GM23338 (cell line): ENCODE measurements around the gene MTRF1L. TPM values are rescaled to one million over a fixed set of nuclear protein-coding genes. Genes with fewer than 3 reads are reported as not detected.

ENCODE experiments used
- ATAC-seq: fragments of 200-7000 bp; cut with Tn5 transposase; 3 replicates; pipeline ENCODE4 v1.9.1; 2020
- DNase-seq: peaks from one replicate; pipeline ENCODE4 v3.0.0-alpha.2; 2015; ENCODE audit warnings: low spot score
- H2AFZ ChIP-seq: fragments of 200-600 bp; sonication (generic); 2 replicates; pipeline ENCODE4 v1.8.0; 2016; ENCODE audit warnings: antibody characterized with exemption, mild to moderate bottlenecking, moderate library complexity
- H3F3A ChIP-seq: fragments of 200-600 bp; sonication (generic); replicated peaks from 2 replicates; pipeline ENCODE4 v1.8.0; 2017; ENCODE audit warnings: antibody characterized with exemption, mixed run types, low read depth
- H3K27ac ChIP-seq: fragments of 200-600 bp; sonication (generic); 2 replicates; pipeline ENCODE4 v1.6.1; 2016; ENCODE audit warnings: low read depth
- H3K27me3 ChIP-seq: fragments of 200-600 bp; sonication (generic); 2 replicates; pipeline ENCODE4 v1.8.0; 2016; ENCODE audit warnings: mild to moderate bottlenecking, mixed run types, moderate library complexity; ENCODE audit not compliant: insufficient read depth
- H3K36me3 ChIP-seq: fragments of 200-600 bp; sonication (generic); 2 replicates; pipeline ENCODE4 v1.8.0; 2016; ENCODE audit warnings: mild to moderate bottlenecking; ENCODE audit not compliant: insufficient read depth
- H3K4me1 ChIP-seq: fragments of 200-600 bp; sonication (generic); 2 replicates; pipeline ENCODE4 v1.8.0; 2016; ENCODE audit warnings: mild to moderate bottlenecking, moderate library complexity; ENCODE audit not compliant: insufficient read depth
- H3K4me2 ChIP-seq: fragments of 200-600 bp; sonication (generic); 2 replicates; pipeline ENCODE4 v1.7.1; 2017; ENCODE audit warnings: mixed run types
- H3K4me3 ChIP-seq: fragments of 200-600 bp; sonication (generic); 2 replicates; pipeline ENCODE4 v1.6.1; 2016; ENCODE audit warnings: mixed run types
- H3K79me2 ChIP-seq: fragments of 200-600 bp; sonication (generic); replicated peaks from 2 replicates; pipeline ENCODE4 v1.8.0; 2017; ENCODE audit warnings: mild to moderate bottlenecking; ENCODE audit not compliant: insufficient read depth
- H3K9me2 ChIP-seq: fragments of 200-600 bp; sonication (generic); 2 replicates; pipeline ENCODE4 v1.8.0; 2017; ENCODE audit not compliant: insufficient read depth
- H4K20me1 ChIP-seq: fragments of 200-600 bp; sonication (generic); replicated peaks from 2 replicates; pipeline ENCODE4 v1.8.0; 2017; ENCODE audit warnings: mild to moderate bottlenecking; ENCODE audit not compliant: insufficient read depth
- H3K27ac Mint-ChIP-seq: 2 replicates; pipeline ENCODE4 v1.8.0; 2020; ENCODE audit warnings: inconsistent platforms, mild to moderate bottlenecking, moderate library complexity, mixed read lengths
- H3K27me3 Mint-ChIP-seq: 3 replicates; pipeline ENCODE4 v1.8.0; 2022; ENCODE audit warnings: low read depth, mild to moderate bottlenecking, moderate library complexity, mixed read lengths, inconsistent platforms; ENCODE audit not compliant: insufficient read depth, poor library complexity
- H3K36me3 Mint-ChIP-seq: 3 replicates; pipeline ENCODE4 v1.8.0; 2021; ENCODE audit warnings: low read depth, mild to moderate bottlenecking, inconsistent platforms, moderate library complexity, mixed read lengths
- H3K4me1 Mint-ChIP-seq: 3 replicates; pipeline ENCODE4 v1.8.0; 2020; ENCODE audit warnings: mild to moderate bottlenecking, inconsistent platforms, mixed read lengths
- H3K4me3 Mint-ChIP-seq: 3 replicates; pipeline ENCODE4 v1.8.0; 2021; ENCODE audit warnings: moderate library complexity, mild to moderate bottlenecking, inconsistent platforms, mixed read lengths
- H3K9me3 Mint-ChIP-seq: 3 replicates; pipeline ENCODE4 v1.8.0; 2020; ENCODE audit warnings: moderate library complexity, mild to moderate bottlenecking, inconsistent platforms, mixed read lengths
- CREB1 ChIP-seq: fragments of 250-450 bp; sonication (Bioruptor Pico); IDR thresholded peaks from 2 replicates; pipeline ENCODE4 v1.5.0; 2020; ENCODE audit warnings: low read depth, mild to moderate bottlenecking, moderate library complexity
- EZH2 ChIP-seq: fragments of 200-600 bp; sonication (generic); IDR thresholded peaks from one replicate; pipeline ENCODE4 v1.8.0; 2017; ENCODE audit warnings: antibody characterized with exemption, mild to moderate bottlenecking, low read depth; ENCODE audit not compliant: unreplicated experiment
- EZH2phosphoT487 ChIP-seq: fragments of 200-600 bp; sonication (generic); IDR thresholded peaks from one replicate; pipeline ENCODE4 v1.8.1; 2018; ENCODE audit warnings: antibody characterized with exemption; ENCODE audit not compliant: unreplicated experiment
- JUNB ChIP-seq: IDR thresholded peaks from one replicate; pipeline ENCODE4 v1.6.1; 2016; ENCODE audit warnings: antibody characterized with exemption; ENCODE audit not compliant: unreplicated experiment
- NANOG ChIP-seq: IDR thresholded peaks from 2 replicates; pipeline ENCODE4 v1.6.1; 2016; ENCODE audit warnings: antibody characterized with exemption, borderline replicate concordance
- POLR2AphosphoS5 ChIP-seq: IDR thresholded peaks from 2 replicates; pipeline ENCODE4 v1.6.1; 2016; ENCODE audit warnings: antibody characterized with exemption, low read depth
- STAT1 ChIP-seq: IDR thresholded peaks from one replicate; pipeline ENCODE4 v1.6.1; 2016; ENCODE audit warnings: antibody characterized with exemption; ENCODE audit not compliant: unreplicated experiment
- ZNF331 ChIP-seq: fragments of 250-450 bp; sonication (Bioruptor Pico); IDR thresholded peaks from 2 replicates; pipeline ENCODE4 v1.5.0; 2020; ENCODE audit warnings: low read depth, mild to moderate bottlenecking, moderate library complexity
- polyA plus RNA-seq: library from polyadenylated mRNA; unstranded; fragments of >200 nt; fragmentation: Nextera tagmentation; extraction: Ambion mirVana; gene quantifications from 2 replicates; pipeline ENCODE4 v1.2.1, GENCODE V29; 2016
- total RNA-seq: library from RNA; depleted of rRNA; stranded (reverse); fragments of >200 nt; shearing (Covaris generic); gene quantifications from 2 replicates; pipeline ENCODE4 v1.2.3, GENCODE V29; 2014
- TF ChIP-seq, protein P1 (sequence below): IDR thresholded peaks from 2 replicates; pipeline ENCODE4 v1.6.1; 2016; ENCODE audit warnings: antibody characterized with exemption
- TF ChIP-seq, protein P2 (sequence below): fragments of 250-450 bp; sonication (Bioruptor Pico); IDR thresholded peaks from 2 replicates; pipeline ENCODE4 v1.5.0; 2020; ENCODE audit warnings: mild to moderate bottlenecking, moderate library complexity
- TF ChIP-seq, protein P3 (sequence below): IDR thresholded peaks from one replicate; pipeline ENCODE4 v1.6.1; 2018; ENCODE audit warnings: antibody characterized with exemption; ENCODE audit not compliant: unreplicated experiment

MTRF1L gene
- total and polyA plus RNA-seq, 2 experiments from 2014 or later: 20.5 to 28.3 TPM

DNA sequence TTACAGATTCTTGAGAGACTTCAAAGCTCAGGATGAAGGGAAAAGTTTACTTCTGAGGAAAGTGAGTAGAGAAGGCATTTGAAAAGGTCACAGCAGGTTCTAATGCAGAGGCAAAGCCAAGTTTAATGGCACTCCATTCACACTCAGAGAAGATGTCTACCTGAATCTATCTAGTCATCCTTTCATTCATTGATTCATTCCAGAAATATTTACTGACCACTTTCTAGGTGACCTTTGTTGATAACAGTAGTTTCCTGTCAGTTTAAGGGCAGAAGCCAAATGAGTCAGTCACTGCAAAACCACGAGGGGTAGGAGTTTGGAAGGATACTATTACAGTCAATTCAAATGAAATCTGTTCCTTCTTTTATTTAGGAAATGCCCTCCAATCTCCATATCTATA, 50.5 kb downstream of the MTRF1L start:
- Histone ChIP-seq H3K27ac (no peak overlapping the region), H3K79me2 (no peaks in the 10 kb centered on the region), H3K36me3 (no peaks in the 10 kb centered on the region), H3K4me1 (peaks cover 19% of the 10 kb centered on the region), H3K4me3 (0 out of 2 replicates have a peak overlapping the region, but pooled peaks have one; percentile 14), H3F3A (no peaks in the 10 kb centered on the region), H3K4me2 (peak overlapping the region; percentile 60), H3K9me2 (no peaks in the 10 kb centered on the region), H3K27me3 (no peaks in the 10 kb centered on the region), H4K20me1 (no peaks in the 10 kb centered on the region), H2AFZ (no peak overlapping the region)
- no peak for ATAC-seq
- peak; percentile 33 for DNase-seq
- H3K27ac Mint-ChIP-seq: no peak overlapping the region
- H3K27me3 Mint-ChIP-seq: no peaks in the 10 kb centered on the region
- H3K9me3 Mint-ChIP-seq: no peaks in the 10 kb centered on the region
- H3K4me1 Mint-ChIP-seq: peaks cover 23% of the 10 kb centered on the region
- peak overlapping the region; percentile 40; the same call in 2 of the 3 replicates for H3K4me3 Mint-ChIP-seq
- TF ChIP-seq, protein P1, sequence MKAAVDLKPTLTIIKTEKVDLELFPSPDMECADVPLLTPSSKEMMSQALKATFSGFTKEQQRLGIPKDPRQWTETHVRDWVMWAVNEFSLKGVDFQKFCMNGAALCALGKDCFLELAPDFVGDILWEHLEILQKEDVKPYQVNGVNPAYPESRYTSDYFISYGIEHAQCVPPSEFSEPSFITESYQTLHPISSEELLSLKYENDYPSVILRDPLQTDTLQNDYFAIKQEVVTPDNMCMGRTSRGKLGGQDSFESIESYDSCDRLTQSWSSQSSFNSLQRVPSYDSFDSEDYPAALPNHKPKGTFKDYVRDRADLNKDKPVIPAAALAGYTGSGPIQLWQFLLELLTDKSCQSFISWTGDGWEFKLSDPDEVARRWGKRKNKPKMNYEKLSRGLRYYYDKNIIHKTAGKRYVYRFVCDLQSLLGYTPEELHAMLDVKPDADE: no peak
- TF ChIP-seq CREB1 (CRISPR knock-in tag): no peak
- TF ChIP-seq ZNF331 (CRISPR knock-in tag): no peak
- TF ChIP-seq EZH2phosphoT487: no peak
- TF ChIP-seq, protein P2, sequence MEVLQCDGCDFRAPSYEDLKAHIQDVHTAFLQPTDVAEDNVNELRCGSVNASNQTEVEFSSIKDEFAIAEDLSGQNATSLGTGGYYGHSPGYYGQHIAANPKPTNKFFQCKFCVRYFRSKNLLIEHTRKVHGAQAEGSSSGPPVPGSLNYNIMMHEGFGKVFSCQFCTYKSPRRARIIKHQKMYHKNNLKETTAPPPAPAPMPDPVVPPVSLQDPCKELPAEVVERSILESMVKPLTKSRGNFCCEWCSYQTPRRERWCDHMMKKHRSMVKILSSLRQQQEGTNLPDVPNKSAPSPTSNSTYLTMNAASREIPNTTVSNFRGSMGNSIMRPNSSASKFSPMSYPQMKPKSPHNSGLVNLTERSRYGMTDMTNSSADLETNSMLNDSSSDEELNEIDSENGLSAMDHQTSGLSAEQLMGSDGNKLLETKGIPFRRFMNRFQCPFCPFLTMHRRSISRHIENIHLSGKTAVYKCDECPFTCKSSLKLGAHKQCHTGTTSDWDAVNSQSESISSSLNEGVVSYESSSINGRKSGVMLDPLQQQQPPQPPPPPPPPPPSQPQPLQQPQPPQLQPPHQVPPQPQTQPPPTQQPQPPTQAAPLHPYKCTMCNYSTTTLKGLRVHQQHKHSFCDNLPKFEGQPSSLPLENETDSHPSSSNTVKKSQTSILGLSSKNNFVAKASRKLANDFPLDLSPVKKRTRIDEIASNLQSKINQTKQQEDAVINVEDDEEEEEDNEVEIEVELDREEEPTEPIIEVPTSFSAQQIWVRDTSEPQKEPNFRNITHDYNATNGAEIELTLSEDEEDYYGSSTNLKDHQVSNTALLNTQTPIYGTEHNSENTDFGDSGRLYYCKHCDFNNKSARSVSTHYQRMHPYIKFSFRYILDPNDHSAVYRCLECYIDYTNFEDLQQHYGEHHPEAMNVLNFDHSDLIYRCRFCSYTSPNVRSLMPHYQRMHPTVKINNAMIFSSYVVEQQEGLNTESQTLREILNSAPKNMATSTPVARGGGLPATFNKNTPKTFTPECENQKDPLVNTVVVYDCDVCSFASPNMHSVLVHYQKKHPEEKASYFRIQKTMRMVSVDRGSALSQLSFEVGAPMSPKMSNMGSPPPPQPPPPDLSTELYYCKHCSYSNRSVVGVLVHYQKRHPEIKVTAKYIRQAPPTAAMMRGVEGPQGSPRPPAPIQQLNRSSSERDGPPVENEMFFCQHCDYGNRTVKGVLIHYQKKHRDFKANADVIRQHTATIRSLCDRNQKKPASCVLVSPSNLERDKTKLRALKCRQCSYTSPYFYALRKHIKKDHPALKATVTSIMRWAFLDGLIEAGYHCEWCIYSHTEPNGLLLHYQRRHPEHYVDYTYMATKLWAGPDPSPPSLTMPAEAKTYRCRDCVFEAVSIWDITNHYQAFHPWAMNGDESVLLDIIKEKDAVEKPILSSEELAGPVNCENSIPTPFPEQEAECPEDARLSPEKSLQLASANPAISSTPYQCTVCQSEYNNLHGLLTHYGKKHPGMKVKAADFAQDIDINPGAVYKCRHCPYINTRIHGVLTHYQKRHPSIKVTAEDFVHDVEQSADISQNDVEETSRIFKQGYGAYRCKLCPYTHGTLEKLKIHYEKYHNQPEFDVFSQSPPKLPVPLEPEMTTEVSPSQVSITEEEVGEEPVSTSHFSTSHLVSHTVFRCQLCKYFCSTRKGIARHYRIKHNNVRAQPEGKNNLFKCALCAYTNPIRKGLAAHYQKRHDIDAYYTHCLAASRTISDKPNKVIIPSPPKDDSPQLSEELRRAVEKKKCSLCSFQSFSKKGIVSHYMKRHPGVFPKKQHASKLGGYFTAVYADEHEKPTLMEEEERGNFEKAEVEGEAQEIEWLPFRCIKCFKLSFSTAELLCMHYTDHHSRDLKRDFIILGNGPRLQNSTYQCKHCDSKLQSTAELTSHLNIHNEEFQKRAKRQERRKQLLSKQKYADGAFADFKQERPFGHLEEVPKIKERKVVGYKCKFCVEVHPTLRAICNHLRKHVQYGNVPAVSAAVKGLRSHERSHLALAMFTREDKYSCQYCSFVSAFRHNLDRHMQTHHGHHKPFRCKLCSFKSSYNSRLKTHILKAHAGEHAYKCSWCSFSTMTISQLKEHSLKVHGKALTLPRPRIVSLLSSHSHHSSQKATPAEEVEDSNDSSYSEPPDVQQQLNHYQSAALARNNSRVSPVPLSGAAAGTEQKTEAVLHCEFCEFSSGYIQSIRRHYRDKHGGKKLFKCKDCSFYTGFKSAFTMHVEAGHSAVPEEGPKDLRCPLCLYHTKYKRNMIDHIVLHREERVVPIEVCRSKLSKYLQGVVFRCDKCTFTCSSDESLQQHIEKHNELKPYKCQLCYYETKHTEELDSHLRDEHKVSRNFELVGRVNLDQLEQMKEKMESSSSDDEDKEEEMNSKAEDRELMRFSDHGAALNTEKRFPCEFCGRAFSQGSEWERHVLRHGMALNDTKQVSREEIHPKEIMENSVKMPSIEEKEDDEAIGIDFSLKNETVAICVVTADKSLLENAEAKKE (CRISPR knock-in tag): peak; percentile 63
- peak; percentile 40; the same call in 1 of the 2 replicates for TF ChIP-seq NANOG
- TF ChIP-seq JUNB: no peak
- TF ChIP-seq EZH2: no peak
- TF ChIP-seq POLR2AphosphoS5: no peak
- TF ChIP-seq, protein P3, sequence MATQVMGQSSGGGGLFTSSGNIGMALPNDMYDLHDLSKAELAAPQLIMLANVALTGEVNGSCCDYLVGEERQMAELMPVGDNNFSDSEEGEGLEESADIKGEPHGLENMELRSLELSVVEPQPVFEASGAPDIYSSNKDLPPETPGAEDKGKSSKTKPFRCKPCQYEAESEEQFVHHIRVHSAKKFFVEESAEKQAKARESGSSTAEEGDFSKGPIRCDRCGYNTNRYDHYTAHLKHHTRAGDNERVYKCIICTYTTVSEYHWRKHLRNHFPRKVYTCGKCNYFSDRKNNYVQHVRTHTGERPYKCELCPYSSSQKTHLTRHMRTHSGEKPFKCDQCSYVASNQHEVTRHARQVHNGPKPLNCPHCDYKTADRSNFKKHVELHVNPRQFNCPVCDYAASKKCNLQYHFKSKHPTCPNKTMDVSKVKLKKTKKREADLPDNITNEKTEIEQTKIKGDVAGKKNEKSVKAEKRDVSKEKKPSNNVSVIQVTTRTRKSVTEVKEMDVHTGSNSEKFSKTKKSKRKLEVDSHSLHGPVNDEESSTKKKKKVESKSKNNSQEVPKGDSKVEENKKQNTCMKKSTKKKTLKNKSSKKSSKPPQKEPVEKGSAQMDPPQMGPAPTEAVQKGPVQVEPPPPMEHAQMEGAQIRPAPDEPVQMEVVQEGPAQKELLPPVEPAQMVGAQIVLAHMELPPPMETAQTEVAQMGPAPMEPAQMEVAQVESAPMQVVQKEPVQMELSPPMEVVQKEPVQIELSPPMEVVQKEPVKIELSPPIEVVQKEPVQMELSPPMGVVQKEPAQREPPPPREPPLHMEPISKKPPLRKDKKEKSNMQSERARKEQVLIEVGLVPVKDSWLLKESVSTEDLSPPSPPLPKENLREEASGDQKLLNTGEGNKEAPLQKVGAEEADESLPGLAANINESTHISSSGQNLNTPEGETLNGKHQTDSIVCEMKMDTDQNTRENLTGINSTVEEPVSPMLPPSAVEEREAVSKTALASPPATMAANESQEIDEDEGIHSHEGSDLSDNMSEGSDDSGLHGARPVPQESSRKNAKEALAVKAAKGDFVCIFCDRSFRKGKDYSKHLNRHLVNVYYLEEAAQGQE: no peak
- TF ChIP-seq STAT1: no peak
- no peaks in the 10 kb centered on the region for H3K36me3 Mint-ChIP-seq
